ENCODE results near the gene CLIC2.

Gene CLIC2

DNA sequence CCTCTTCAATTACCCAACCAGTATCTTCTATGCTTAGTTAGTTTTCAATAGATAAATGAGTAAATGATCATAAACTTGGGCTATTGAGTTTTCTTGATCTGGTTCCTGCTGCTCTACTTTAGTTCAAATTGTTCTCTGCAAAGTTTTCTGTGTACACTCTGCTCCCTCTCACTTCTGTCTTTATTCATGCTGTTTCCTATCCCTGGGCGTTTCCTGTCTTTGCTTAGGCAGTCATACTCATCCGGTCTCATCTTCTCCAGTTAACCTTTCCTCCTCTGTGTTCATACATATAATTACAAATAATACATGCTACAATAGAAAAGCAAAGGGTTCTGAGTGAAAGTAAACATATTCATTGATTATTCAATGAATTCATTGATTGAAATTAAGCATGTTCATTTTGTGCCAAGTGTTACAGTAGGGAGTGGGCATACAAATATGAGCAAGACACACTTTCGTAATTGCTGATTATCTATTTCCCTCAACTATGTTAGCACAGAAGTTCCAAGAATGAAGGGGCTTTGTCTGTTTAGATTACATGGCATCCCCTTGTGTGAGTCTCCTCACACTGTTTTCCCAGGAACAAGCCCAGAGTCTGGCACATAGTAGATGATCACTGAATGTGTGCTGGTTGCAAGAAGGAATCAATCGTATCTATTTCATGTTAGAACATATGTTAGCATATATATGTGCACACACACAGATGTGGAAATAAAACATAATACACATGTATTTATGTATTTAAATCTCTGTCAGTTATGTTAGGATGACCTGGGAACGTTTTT, 71.3 kb downstream of the CLIC2 start:
- DNase-seq (ENCODE audit: low spot score), result peak; percentile 28

DNA sequence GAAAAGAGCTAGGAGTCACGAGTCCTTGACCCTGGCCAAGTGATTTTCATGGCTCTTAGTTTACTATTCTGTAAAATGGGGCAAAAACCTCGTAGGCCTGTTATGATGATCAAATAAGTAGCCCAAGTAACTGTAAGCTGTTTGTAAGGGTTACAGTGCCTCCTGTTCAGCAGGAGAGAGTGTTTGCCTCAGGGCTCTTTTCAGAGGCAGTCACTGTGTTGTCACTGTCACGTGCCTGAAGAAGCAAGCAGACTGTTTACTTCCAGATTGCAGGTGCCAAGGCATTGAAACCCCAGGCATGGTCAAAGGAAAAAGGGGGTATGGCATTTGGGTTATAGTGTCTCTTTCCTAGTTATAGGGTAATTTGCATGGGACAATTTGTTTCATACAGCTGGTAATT, 74.7 kb downstream of the CLIC2 start:
- no peak for DNase-seq (ENCODE audit: low spot score)

DNA sequence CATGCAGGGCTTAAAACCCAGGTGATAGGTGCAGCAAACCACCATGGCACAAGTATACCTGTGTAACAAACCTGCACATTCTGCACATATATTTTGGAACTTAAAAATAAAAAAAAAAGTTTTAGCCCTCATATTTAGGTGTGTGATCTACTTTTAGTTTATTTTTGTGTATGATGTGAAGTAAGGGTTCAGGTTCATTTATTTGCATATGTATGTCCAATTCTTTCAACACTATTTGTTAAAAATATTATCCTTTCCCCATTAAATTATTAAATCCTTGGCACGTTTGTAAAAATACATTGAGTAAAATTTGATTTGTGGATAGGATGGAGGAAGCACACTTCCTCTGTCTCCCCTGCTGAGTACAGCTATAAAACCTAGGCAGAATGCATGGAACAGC, 83.0 kb downstream of the CLIC2 start:
- no peak for DNase-seq (ENCODE audit: low spot score)

DNA sequence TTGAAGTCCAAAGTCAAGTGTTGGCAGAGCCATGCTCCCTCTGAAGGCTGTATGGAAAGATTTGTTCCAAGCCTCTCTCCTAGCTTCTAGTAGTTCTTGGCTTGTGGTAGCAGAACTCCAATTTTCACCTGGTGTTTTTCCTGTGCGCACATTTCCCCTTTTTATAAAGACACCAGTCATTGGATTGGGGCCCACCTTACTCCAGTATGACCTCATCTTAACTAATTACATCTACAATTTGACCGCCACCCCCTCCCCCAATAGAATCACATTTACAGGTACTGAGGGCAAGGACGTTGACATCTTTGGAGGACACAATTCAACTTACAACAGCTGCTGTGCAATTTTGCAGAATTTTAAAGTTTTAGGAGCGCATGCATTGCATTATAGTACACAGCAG, 86.9 kb downstream of the CLIC2 start:
- DNase-seq (ENCODE audit: low spot score), result no peak

DNA sequence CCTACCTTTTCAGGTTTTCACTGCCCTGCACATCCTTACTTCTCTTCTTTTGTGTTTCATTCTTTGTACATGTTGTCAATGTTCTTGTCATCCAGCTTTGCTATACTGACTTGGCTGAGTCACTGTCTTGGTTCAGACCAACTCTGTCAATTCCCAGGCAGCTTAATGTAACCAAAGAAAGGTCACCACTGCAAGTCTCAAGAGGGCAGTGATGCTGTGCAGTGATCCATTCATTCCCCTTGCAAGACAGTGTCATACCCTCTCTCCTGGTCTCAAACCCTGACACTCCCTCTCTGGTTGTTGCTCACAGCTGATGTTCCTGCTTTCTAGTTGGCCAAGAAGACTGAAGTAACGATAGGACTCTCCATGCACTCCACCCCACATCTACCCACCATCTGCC, 87.7 kb downstream of the CLIC2 start:
- DNase-seq (ENCODE audit: low spot score), result no peak

DNA sequence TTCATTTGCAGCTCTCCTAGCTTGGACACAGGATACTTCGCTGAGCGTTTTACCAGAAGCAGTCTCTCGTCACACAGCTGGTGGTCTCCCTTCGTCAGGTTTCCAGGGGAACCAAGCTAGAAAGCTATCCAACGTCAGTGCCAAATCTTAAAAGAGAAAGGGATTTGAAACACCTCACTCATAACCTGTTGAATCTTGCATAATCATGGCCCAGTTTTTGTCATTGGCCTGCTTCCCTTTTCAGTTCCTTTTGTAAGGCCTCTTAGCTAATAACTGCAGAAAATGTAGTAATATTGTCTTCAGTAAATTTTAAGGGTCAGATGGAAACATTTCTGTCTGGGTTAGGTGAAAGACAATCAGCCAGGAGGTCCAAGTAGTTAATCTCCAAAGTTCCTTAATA, 92.1 kb downstream of the CLIC2 start:
- DNase-seq (ENCODE audit: low spot score), result no peak

DNA sequence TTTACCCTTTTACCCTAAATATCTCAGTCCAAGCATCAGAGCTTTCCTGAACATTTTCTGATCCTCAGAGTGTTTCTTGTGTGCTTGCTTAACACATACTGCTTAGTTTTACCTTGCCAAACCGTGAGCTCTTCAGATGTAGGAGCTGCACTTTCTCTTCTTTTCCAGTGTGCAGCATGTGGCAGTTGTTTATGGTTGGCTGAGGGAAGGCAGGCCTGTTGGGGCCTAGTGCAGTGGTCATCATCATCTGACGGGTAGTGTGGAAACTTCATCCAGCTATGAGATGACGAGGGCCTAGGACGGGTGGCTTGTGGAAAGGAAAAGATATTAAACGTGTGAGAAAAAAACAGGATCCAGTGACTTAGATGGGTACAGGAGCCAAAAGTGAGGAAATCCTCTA, 96.7 kb downstream of the CLIC2 start:
- DNase-seq (ENCODE audit: low spot score), result no peak

DNA sequence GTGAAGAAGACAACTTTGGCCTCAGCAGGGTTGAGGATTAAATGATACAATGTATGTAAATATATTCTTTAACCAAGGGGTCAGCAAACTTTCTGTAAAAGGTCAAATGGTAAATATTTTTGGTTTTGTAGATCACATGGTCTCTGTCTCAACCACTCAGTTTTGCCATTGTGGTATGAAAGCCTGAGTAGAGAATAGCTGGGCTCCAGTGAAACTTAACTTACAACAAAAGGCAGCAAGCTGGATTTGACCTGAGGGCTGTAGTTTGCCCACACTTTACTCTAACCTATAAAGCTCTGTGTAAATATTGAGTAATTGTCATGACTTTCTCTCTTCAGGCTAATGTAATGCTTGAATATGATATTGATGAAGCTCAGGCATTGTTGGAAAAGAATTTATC, 98.5 kb downstream of the CLIC2 start:
- DNase-seq (ENCODE audit: low spot score), result no peak

DNA sequence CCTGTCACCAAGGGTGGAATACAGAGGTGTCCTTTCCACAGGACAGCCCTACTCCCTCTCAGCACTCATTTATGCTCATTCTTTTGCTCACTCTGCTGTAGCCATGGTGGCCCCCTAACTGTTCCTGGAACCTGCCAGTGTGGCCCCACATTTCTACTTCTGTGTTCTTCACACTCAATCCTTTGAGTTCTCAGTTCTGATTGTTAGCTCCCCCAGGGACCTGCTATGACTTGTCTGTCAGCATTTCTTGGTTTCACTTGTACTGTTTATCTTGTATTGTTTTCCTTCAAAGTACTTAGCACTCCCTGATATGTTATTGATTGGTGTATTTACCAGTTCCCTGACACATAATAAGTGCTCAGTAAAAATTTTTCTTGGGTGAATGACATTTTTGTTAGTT, 103.3 kb downstream of the CLIC2 start:
- no peak for DNase-seq (ENCODE audit: low spot score)

All from activated CD4-positive, alpha-beta T cell treated with anti-CD3 and anti-CD28 coated beads, Interleukin-2, Interleukin-4, amounts not matched to agents 100 ng/mL and 50 ng/mL, durations not matched to agents 16 hours and 8 hours (primary cell).